HL-60 (cell line): ENCODE measurements around the gene ZNF764.

Source experiments
- CTCF ChIP-seq: IDR thresholded peaks from one replicate; pipeline ENCODE4 v1.5.1; 2011; ENCODE audit warnings: low read length, control low read depth, inconsistent platforms; ENCODE audit not compliant: insufficient read depth
- POLR2AphosphoS5 ChIP-seq: IDR thresholded peaks from 2 replicates; pipeline ENCODE4 v1.6.1; 2012; ENCODE audit warnings: low read depth
- TF ChIP-seq, protein P1 (sequence below): IDR thresholded peaks from 2 replicates; pipeline ENCODE4 v1.6.1; 2012; ENCODE audit warnings: low read depth; ENCODE audit not compliant: insufficient replicate concordance

- TF ChIP-seq, protein P1, sequence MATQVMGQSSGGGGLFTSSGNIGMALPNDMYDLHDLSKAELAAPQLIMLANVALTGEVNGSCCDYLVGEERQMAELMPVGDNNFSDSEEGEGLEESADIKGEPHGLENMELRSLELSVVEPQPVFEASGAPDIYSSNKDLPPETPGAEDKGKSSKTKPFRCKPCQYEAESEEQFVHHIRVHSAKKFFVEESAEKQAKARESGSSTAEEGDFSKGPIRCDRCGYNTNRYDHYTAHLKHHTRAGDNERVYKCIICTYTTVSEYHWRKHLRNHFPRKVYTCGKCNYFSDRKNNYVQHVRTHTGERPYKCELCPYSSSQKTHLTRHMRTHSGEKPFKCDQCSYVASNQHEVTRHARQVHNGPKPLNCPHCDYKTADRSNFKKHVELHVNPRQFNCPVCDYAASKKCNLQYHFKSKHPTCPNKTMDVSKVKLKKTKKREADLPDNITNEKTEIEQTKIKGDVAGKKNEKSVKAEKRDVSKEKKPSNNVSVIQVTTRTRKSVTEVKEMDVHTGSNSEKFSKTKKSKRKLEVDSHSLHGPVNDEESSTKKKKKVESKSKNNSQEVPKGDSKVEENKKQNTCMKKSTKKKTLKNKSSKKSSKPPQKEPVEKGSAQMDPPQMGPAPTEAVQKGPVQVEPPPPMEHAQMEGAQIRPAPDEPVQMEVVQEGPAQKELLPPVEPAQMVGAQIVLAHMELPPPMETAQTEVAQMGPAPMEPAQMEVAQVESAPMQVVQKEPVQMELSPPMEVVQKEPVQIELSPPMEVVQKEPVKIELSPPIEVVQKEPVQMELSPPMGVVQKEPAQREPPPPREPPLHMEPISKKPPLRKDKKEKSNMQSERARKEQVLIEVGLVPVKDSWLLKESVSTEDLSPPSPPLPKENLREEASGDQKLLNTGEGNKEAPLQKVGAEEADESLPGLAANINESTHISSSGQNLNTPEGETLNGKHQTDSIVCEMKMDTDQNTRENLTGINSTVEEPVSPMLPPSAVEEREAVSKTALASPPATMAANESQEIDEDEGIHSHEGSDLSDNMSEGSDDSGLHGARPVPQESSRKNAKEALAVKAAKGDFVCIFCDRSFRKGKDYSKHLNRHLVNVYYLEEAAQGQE: no peak
- no peak for TF ChIP-seq CTCF
- no peak for TF ChIP-seq POLR2AphosphoS5
These were observed 3.4 kb downstream of the ZNF764 start for GRCh38 chr16:30554557-30555314.
